Effector CD8-positive, alpha-beta T cell (primary cell): Measurements from ENCODE around the gene HOXC10.

Experiments used
- DNase-seq: peaks from one replicate; lab custom pipeline; 2025; lab: John Stamatoyannopoulos, UW

Gene HOXC10

DNA sequence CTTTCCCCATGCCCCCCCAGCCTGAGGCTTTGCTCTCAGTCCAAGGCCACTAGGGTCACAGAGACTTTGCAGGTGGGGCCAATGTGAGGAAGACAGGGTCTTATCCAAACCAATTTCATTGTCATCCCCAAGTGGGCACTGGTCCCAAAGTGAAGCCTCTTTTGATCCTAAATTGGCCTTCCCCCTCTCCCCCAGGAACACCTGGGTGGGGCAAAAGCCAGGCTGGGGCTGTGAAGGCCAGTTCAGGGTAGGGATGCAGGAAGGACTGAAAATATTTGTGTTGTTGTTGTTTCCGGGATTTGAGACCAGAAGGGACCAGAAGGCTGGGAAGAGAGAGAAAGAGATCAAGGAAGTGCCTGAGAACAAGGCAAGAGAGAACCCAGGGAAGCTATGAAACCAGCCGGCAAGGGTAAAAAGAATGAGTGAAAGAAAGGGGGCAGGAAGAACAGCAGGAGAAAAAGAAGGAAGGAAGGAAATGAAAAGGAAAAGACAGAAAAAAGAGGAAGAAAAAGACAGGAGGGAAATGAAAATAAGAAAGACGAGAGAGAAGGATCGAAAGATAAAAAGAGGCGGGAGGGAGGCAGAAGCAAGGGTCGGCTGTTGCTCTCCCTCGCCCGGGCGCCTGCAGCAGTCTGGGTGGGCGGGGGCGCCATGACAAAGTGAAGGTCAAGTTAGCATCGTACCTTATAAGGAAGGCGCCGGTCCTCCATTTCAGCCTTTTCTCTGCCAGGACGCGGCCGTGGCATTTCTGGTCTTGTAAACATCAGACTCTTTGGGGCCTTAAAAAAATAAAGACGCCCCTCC lies 19.5 kb upstream of the HOXC10 start:
- DNase-seq, result no peak

DNA sequence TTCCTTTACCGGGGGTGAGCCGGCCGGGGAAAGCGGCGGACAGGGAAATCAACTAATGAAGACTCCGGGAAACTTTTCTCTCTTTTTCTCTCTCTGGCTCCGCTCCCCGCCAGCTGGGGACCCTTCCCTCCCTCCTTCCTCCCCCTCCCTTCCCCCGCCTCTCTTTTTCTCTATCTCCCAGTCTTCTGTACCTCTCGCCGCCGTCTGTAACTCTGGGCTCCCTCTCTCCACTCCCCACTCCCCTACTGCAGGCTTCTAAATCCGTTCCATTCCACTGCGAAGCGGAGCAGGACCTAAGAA lies 18.9 kb upstream of the HOXC10 start:
- no peak for DNase-seq

DNA sequence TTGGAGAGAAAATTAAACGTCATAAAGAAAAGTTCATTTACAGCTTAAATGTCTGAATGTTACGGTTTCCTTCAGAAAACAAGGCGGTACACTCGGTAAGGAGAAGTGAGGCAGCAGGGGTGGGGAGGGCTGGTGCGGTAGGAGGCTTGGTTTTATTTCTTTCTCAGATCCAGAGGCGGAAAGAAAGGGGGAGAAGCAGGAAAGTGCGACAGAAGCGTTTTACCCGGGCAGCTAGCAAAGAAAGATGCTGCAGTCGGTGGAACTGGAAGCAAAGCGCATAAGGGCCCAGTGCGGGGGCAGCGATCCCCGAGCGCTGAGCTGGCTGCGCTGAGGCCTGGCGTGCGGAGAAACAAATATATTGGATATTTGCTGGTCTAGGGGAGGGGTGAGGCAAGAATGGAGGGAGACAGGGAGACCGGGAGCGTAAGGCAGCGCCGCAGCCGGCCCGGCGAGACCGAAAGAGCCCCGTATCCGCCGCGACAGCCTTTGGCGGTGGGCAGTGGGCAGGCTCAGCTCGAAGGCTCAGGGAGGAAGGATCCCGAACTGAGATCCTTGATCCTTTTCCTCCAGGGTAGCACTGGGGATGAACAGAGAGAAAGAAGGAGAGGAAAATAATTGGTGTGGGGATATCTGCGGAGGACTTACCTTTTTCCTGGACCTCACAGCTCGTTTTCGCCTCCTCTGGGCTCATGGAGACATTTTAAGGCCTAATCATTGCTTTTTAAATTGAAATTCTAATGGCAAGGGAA lies 18.4 kb upstream of the HOXC10 start:
- DNase-seq, result no peak

DNA sequence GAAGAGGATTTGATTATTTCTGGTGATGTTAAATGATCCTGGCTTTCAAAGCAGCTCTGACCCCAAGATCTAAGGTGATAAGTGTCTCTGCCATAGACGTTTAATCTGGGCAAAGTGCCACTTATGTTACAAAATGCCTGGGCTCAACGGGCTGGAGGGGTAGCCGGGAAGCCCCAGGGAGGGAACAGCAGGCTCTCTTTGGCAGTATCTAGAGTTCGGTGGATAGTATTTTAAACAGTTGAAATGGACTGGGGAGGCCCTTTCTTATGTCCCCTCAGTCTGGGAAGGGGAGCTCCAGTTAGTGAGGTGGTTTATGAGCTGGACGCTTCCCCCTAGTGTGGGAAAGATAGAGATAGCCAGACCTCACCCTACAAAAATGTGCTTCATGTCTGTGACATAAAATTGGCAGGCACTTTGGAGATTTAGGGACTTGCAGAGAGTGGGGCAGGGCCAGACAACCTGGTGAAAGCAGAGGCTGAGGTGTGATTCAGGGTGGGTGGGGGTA lies 17.5 kb upstream of the HOXC10 start:
- DNase-seq, result no peak

DNA sequence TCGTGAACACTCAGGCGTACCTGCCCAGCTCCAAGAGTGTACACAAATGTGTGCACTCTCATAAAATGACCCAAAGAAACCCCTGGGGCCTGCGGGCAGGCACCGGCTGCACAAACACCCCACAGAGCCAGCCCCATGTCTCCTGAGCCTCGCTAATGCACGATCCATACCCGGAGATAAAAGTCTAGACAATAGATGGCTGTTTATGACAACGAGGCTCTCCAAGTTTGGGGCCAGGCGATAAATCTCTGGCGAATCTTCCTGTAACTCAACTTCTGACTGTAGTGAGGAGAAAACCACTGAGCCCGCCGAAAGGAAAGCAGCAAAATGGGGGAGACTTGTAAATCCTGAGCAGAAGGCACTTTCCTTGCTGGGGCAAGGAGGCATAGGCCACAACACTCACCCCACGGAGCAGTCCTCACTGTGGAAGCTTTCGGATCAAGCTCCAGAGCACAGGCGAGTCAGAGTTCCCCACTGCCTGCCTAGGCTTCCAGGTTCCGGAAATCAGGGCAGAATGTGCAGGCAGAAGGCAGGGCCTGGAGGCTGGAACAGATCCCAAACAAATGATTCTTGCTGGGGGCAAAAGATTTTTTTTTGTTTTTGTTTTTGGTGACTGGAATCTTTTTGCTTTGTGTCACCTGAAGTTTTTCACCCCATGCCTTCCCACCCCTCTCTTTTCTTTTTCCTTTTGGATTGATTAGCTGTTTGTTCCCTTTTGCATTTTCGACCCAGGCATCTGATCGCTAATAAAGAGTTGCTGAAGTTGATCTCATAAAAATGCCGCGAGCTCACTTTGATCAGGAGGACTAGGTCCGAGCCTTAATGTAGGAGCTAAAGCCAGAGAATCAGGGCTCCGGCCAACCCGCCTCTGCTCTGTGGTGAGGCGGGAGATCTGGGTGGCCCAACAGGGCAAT lies 16.5 kb upstream of the HOXC10 start:
- DNase-seq, result no peak

DNA sequence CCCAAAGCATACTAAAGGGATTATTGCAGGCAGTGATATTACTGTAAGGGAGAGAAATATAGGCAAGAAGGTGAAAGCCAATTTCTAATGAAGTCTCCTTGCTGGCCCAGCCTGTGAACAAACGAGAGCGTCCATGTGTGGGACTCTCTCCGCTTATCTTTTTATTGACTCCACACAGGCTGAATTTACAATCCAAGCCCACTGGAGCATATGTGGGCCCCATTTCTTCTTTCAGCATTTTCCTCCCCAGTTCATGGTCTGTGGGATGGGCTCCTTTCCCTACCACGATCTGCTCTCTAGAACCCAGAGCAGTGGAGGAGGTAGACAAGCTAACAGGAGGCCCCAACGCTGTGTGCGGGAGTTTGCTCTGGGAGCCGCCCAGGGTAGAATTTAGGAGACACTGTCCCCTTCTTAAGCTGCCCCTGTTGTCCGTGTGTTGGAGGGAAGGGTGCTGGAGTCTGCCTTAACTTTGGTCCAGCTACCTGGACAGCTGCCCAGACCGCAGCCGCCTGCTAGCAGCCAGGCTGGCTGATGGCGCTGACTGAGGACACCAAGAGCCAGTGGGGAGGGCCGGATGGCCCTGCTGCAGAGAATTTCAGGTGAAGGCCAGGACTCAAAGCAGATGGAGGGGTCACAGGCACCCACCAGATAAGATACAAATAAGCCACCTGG lies 15.2 kb upstream of the HOXC10 start:
- no peak for DNase-seq

DNA sequence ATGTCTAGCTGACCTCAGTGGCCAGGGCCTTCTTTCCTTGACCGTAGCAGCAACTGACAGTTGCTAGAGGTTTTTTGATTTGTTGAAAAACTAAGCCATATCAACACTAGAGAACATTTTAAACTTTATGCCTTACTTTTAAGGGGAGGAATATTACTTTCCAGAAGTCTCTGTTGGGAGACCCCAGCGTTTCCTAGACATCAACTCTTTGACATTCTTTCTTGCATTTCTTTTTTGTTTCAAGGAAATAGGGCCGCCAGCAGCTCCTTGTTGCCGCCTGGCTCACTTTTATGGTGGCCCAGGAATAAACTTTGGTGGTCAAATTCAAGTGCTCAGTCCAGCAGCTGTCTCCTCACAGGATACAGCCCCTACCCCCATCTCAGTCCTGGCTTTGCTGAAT lies 14.5 kb upstream of the HOXC10 start:
- DNase-seq, result no peak

DNA sequence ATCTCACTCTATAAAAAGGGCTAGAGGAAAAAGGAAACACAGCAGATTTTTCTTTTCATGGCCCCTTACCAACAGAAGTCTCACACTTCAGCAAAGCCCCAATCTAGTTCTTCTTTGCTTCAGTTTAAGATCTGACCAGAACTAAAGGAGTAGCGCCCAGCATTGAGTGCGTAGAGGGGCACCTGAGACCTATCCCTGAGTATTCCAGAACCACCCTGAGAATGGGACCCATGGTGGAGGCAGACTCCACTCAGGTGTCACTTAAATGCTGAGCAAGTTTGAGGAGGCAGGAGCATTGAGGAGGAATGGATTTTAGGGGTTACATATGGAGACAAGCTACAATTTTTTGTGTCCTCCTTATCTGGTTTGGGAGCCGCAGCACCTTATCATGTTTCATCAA lies 13.8 kb upstream of the HOXC10 start:
- DNase-seq, result no peak

DNA sequence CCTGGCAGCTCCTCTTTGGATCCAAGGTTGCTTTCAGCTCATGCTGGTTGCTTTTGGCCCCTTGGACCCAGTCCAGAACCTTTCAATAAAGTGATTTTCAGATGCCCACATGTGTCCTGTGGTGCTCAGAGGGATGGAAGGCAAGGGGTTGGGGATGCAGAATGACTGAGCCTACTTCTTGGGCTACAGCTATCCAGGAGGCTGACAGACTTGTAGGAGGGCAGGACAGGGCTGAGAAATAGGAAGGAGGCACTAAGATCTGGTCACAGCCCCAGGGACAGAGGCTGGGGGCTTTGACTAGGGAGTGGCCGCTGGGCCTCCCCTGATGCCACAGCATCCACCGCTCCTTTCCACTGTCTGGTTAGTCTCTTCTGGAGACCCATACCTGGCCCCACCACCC lies 13.3 kb upstream of the HOXC10 start:
- no peak for DNase-seq

DNA sequence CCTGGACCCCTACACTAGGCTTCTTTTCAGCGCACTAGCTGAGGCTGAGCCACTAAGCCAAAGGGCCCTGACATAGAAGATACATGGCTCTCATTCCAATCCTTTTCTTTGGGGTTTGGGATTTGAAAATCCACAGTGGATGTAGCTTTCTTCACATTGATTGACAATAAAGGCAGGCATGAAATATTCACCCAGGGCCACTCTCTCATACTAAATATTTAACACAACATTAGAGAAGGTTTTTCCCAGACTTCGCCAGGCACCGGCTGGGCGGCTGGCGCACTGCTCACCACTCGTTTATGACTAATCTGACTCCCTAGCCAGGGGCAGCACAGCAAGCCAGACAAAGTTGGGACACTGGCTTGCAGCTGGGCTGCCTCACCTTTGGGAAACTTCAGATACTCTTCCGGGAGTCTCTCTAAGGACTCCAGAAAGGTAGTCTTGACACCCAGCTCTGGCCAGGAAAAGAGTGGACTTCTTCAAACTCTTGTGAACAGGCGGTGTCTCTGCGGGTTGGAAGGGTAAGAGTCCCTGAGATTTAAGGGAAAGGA lies 12.7 kb upstream of the HOXC10 start:
- DNase-seq, result no peak

DNA sequence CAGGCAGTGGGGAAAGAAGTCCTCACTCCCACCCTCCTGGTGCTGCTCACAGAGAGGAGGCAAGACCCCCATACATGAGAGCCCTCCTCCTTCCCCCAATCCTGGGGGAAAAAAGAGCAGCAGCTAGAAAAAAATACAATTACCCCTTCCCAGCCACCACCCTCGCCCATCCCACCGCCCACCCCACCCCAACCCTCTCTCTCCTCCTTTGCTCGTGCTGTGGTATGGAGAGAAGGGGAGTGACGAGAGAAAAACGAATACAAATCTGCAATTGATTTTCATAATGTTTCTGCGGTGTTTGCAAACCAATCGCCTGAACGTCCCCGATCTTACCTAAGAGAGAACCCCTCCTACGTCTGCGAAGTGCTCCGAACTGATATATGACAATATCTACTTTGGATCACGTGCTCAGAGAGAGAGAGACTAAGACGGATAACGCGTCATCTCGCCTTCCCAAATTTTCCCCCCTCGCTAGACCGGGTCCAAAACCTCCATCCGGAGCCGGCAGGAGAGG lies 12.2 kb upstream of the HOXC10 start, which contains the start of gene HOXC11:
HOXC11 (plus strand) TSS at position 405 of the 514 bp plus-strand sequence. CDS start 116 bp downstream, outside the sequence.
- DNase-seq, result no peak

DNA sequence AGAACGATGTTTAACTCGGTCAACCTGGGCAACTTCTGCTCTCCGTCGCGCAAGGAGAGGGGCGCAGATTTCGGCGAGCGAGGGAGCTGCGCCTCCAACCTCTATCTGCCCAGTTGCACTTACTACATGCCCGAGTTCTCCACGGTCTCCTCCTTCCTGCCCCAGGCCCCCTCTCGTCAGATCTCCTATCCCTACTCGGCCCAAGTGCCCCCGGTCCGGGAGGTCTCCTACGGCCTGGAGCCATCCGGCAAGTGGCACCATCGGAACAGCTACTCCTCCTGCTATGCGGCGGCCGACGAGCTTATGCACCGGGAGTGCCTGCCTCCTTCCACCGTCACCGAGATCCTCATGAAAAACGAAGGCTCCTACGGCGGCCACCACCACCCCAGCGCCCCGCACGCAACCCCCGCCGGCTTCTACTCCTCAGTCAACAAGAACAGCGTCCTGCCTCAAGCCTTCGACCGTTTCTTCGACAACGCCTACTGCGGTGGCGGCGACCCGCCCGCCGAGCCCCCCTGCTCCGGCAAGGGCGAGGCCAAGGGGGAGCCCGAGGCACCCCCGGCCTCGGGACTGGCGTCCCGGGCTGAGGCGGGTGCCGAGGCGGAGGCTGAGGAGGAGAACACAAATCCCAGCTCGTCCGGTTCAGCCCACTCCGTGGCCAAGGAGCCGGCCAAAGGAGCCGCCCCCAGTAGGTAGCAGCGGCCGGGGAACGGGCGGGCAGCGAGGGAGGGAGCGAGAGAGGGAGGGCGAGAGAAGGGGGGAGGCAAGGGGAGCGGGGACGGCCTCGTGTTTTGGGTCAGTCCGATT lies 11.5 kb upstream of the HOXC10 start:
- DNase-seq, result no peak

DNA sequence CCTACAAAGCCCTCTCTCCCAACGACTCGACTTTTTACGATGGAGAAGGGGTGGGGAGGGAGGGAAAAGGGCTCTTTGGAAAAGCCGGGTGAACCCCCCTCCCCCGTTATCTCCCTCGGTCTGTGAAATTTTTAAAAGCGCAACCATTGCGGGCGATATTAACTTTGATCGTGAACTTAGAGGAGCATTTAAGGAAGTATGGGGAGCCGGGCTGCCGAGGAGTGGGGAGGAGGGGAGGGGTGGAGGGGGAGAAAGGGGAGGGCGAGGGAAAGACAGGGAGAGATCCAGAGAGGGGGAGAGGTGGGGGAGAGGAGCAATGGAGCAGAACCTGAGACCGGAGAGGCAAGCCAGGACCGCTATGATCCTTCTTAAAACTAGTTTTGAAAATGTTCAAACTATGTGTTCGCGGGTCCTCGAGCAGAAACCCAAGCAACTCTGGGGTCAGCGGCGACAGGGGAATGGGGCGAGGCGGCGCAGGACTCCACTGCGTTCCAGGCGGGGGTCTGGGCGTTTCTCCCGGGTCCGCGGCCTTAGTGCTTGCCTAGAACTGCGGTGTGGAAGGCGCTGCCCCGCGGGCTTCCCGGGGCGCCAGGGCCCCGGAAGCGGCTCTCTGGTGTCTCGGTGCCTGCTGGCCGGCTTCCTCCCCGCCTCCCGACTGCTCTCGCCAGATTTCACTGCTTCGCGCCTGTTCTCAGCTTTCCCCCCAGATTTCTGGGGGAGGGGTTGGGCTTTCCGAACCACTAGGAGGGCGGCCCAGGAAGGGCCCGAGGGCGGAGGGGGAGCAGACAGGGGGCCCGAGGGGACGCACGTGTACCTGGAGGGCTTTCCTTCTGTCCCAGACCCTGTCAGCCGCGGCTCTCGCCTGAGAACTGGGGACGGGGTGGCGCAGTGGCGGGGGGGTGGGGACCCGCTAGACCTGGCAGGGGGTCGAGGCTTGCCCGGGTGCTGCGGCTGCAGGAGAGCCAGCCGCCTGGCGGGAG lies 10.6 kb upstream of the HOXC10 start, which contains the start of gene HOTAIR:
HOTAIR (minus strand) TSS at position 871 of the 980 bp plus-strand sequence.
- no peak for DNase-seq

DNA sequence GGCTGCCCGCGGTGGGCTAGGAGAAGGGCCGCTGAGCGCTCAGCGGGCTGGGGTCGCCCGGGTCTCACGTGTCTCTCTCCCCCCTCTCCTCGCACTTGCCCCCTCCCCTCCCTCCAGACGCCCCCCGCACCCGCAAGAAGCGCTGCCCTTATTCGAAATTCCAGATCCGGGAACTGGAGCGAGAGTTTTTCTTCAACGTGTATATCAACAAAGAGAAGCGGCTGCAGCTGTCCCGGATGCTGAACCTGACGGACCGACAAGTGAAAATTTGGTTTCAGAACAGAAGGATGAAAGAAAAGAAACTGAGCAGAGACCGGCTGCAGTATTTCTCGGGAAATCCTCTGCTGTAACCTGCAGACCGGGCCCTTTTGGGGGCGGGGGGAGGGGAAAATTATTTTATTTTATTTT lies 9.9 kb upstream of the HOXC10 start:
- DNase-seq, result no peak

DNA sequence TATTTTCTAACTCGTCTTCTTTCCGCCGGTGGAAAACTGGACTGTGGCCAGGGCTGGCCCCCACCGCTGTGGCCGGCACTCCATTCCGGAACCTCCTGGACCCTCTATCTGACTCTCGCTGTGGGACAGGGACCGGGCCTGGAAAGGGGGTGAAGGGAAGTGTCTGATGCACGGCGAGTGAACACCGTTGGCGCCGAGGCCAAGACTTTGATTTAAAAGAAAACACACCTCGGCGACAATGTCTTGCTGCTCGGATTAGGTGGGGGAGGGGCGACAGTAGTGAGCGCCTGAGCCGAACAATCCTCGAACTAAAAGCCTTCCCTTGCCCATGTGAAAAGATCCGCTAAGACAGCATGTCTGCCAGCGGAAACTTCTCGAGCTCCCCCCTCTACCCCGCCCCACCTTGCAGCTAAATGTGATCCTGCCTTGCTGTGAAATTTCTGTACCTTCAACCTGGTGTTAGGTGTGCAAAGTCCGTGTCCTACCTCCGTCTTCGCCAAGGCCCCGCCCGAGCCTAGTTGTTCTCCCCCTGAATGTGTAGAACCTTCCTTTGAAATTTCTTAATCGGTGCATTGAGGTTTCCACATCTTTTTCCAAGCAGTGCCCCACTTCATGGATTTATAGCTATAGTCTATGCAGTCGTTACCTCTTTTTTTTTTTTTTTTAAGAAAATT lies 9.3 kb upstream of the HOXC10 start:
- no peak for DNase-seq

DNA sequence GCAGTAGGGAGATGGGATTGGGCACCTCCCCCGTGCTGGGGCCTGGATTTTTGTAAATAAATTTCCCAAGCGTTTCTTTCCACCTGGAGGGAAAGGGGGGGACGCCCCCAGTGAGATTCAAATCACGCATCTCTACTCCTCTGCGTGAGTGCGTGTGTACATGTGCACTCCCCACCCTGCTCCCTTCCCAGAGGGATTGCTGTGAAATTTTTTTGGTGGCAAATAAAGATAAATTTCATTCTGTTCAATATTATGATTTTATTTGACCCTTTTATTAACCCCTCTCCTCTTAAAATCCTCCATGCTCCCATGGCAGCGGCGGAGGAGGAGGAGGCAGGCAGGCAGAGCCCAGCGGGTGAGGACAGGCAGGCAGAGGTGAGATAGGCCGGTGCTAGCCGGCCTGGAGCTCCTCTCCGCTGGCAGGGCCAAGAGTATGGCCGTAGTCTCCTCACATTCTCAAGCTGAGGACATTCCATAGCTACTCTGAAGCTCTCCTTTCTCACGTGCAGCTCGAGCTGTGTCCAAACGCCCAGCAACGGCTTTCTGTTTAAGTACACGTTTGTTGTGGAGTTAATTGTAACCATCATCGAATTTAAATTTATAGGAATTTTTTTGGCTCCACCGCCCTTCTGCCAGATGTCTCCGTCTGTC lies 8.6 kb upstream of the HOXC10 start:
- DNase-seq, result no peak

DNA sequence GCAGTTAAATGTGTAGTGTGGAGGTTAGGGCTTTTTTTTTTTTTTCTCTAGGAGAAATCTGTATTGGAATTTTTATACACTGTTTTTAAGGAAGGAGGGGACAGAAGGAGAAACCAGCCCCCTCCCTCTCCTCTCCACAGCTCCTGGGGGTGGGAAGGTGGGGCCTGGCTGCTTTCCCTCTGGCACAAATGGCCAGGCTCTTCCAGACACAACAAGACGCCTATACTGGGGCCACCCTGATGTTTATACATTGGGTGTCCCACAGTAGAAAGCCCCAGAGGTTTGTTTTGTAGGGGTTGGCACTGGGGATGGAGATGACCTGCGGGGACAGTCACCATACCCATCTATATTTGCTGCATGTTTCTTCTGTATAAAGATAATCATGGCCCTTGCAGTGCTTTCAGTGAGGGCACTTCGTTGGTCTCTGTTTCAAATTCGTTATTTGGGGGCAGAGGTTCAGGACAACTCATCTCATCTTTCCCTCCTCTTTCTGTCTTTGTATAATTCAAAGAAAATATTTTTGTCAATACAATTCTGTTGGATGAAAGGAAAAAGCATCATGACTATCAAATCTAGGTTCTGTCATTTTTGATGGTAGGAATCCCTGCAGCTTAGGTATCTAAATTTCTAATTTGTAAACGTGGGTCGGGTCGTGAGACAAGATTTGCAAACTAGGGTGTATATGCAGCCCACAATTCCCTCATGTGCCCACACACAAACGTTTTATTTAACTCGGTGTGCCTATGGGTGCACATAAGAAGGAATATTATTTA lies 7.9 kb upstream of the HOXC10 start:
- DNase-seq, result no peak
